Rectal smooth muscle tissue (tissue), 1 donor: ENCODE results near the gene EIF4A3.
A peak's percentile ranks its signal among the peaks of the same experiment; 100 is the strongest.
"Not testable (repeated sequence)": the region's sequence is repeated elsewhere in the genome, so short reads cannot be mapped to it uniquely, and the experiment has no call there.

Source experiments
- H3K27ac ChIP-seq: one replicate; pipeline ENCODE4 v1.7.0; 2013; ENCODE audit warnings: low read depth, low read length, inconsistent platforms
- H3K27me3 ChIP-seq: one replicate; pipeline ENCODE4 v1.7.0; 2013; ENCODE audit warnings: low read length; ENCODE audit not compliant: control insufficient read depth, insufficient read depth
- H3K36me3 ChIP-seq: one replicate; pipeline ENCODE4 v1.7.0; 2013; ENCODE audit warnings: low read length; ENCODE audit not compliant: control insufficient read depth, insufficient read depth
- H3K4me1 ChIP-seq: one replicate; pipeline ENCODE4 v1.7.0; 2013; ENCODE audit warnings: low read length; ENCODE audit not compliant: control insufficient read depth, insufficient read depth
- H3K4me3 ChIP-seq: one replicate; pipeline ENCODE4 v1.7.0; 2013; ENCODE audit warnings: low read length
- H3K9ac ChIP-seq: one replicate; pipeline ENCODE4 v1.7.0; 2013; ENCODE audit warnings: low read length

EIF4A3 gene

GRCh38 chr17:80168371-80168770, 21.4 kb upstream of the EIF4A3 start:
- no peaks in the 10 kb centered on the region for H3K27me3 ChIP-seq
- H3K4me3 ChIP-seq: no peak overlapping the region

DNA sequence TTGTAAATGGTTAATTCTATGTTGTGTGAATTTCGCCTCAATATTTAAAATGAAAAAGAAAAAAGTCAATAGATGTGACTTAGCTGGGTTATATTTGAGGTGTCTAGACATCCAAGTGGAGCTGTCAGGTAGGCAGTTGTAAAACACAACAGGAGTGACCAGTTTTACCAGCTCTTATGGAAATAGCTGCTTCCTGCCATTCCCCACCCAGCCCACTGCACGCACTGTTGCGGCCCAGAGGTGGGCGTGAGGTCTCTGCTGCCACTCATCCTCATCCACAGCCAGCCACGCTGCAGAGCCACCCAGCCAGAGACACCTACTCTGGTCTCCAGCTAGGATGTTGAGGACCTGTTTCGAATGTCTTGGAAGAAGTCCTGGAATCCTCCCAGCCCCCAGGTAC, 19.5 kb upstream of the EIF4A3 start:
- no peak overlapping the region for H3K4me3 ChIP-seq
- no peaks in the 10 kb centered on the region for H3K36me3 ChIP-seq
- H3K9ac ChIP-seq: no peak overlapping the region
- no peaks in the 10 kb centered on the region for H3K4me1 ChIP-seq
- H3K27ac ChIP-seq: no peak overlapping the region
- no peaks in the 10 kb centered on the region for H3K27me3 ChIP-seq

More at GRCh38 chr17:80168371-80168770, 21.4 kb upstream of the EIF4A3 start:
- H3K36me3 ChIP-seq: no peaks in the 10 kb centered on the region
- no peaks in the 10 kb centered on the region for H3K4me1 ChIP-seq
- H3K9ac ChIP-seq: no peak overlapping the region
- H3K27ac ChIP-seq: no peak overlapping the region

- H3K27ac ChIP-seq: no peak overlapping the region
- H3K4me3 ChIP-seq: no peak overlapping the region
- H3K9ac ChIP-seq: no peak overlapping the region
- no peaks in the 10 kb centered on the region for H3K4me1 ChIP-seq
- H3K27me3 ChIP-seq: no peaks in the 10 kb centered on the region
- no peaks in the 10 kb centered on the region for H3K36me3 ChIP-seq
Measured at GRCh38 chr17:80164185-80164584, 17.3 kb upstream of the EIF4A3 start.

GRCh38 chr17:80163336-80163735, 16.4 kb upstream of the EIF4A3 start:
- no peak overlapping the region for H3K9ac ChIP-seq
- no peaks in the 10 kb centered on the region for H3K27me3 ChIP-seq
- no peaks in the 10 kb centered on the region for H3K4me1 ChIP-seq
- no peaks in the 10 kb centered on the region for H3K36me3 ChIP-seq
- H3K27ac ChIP-seq: no peak overlapping the region
- no peak overlapping the region for H3K4me3 ChIP-seq

GRCh38 chr17:80160536-80160935, 13.6 kb upstream of the EIF4A3 start:
- Histone ChIP-seq H3K27me3 (no peaks in the 10 kb centered on the region), H3K4me3 (no peak overlapping the region), H3K9ac (no peak overlapping the region), H3K36me3 (no peaks in the 10 kb centered on the region), H3K27ac (no peak overlapping the region), H3K4me1 (no peaks in the 10 kb centered on the region)

- Histone ChIP-seq H3K4me3 (no peak overlapping the region), H3K27ac (no peak overlapping the region), H3K9ac (no peak overlapping the region), H3K4me1 (no peaks in the 10 kb centered on the region), H3K27me3 (no peaks in the 10 kb centered on the region), H3K36me3 (no peaks in the 10 kb centered on the region)
Measured at GRCh38 chr17:80158846-80159245, 11.9 kb upstream of the EIF4A3 start.

DNA sequence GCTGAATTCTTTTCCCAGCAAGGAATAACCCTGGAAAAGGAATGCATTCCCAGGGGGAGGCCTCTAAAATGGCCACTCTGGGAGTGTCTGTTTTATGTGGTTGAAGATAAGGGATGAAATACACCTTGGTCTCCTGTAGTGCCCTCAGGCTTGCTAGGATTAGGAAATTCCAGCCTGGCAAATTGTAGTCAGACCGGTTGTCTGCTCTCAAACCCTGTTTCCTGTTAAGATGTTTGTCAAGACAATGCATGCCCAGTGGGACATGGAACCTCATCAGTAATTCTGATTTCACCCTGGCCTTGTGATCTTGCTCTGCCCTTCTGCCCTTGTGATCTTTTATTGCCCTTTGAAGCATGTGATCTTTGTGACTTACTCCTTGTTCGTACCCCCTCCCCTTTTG, 8.7 kb upstream of the EIF4A3 start:
- not testable (repeated sequence) for H3K36me3 ChIP-seq, H3K27ac ChIP-seq, H3K9ac ChIP-seq, H3K4me1 ChIP-seq, H3K27me3 ChIP-seq, H3K4me3 ChIP-seq

DNA sequence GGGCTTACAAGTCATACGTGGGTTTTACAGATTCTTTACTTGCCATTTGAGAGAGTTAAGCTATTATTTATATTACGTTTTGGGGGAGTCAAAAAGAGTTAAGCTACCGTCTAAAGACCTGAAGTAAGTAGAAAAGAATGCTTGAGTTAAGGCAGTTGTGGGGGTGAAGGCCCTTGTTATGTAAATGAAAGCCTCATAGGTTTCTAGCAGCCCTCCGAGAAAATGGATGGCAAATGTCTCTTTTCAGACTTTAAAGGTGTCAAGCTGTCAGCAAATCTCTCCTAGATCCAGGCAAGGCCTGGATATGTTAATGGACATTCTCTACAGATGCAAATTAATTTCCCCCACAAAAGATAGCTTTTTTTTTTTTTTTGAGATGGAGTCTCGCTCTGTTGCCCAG, 7.2 kb upstream of the EIF4A3 start:
- H3K27ac ChIP-seq: no peak overlapping the region
- no peaks in the 10 kb centered on the region for H3K36me3 ChIP-seq
- H3K4me1 ChIP-seq: no peaks in the 10 kb centered on the region
- H3K4me3 ChIP-seq: no peak overlapping the region
- no peak overlapping the region for H3K9ac ChIP-seq
- no peaks in the 10 kb centered on the region for H3K27me3 ChIP-seq

DNA sequence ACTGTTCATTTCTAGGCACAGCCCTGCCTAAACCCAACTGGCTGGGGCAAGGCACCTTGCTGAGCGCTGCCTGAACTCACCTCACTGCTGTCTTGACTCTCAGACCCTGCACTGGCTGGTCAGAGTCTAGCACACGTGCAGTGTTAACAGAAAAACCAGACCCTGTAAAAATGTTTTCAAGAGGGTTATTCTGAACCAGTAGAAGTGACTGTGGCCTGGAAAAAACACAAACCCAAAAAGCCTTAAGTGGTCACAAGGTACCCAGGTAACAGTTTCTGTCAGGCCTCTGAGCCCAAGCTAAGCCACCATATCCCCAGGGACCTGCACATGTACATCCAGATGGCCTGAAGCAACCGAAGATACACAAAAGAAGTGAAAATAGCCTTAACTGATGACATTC, 6.1 kb upstream of the EIF4A3 start:
- peaks cover 2% of the 10 kb centered on the region for H3K4me1 ChIP-seq
- H3K9ac ChIP-seq: no peak overlapping the region
- H3K36me3 ChIP-seq: no peaks in the 10 kb centered on the region
- no peaks in the 10 kb centered on the region for H3K27me3 ChIP-seq
- H3K4me3 ChIP-seq: no peak overlapping the region
- no peak overlapping the region for H3K27ac ChIP-seq

GRCh38 chr17:80152081-80152702, 5.3 kb upstream of the EIF4A3 start:
- Histone ChIP-seq H3K27ac (no peak overlapping the region), H3K36me3 (no peaks in the 10 kb centered on the region), H3K4me1 (peaks cover 4% of the 10 kb centered on the region), H3K27me3 (no peaks in the 10 kb centered on the region), H3K4me3 (no peak overlapping the region), H3K9ac (no peak overlapping the region)

DNA sequence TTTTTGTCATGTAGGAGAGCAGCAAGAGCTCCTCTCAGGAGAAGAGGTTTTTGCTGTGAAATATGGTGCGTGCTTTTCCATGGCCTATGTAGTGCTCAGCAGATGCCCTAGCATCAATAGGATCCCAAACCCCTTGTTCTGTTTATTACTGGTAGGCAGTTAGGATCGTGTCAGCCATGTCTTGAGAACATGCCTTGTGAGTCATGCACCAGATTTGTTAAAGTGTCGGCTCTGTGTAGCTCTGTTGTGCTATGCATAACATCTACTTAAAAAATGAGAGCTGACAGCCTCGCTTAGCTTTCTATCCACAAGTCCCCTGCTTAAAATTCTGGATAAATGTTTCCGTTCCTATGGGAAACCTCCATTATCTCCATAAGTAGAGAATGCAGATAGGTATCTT, 4.4 kb upstream of the EIF4A3 start:
- no peak overlapping the region for H3K9ac ChIP-seq
- H3K27ac ChIP-seq: no peak overlapping the region
- H3K4me3 ChIP-seq: no peak overlapping the region
- H3K36me3 ChIP-seq: no peaks in the 10 kb centered on the region
- H3K27me3 ChIP-seq: no peaks in the 10 kb centered on the region
- H3K4me1 ChIP-seq: peaks cover 4% of the 10 kb centered on the region

DNA sequence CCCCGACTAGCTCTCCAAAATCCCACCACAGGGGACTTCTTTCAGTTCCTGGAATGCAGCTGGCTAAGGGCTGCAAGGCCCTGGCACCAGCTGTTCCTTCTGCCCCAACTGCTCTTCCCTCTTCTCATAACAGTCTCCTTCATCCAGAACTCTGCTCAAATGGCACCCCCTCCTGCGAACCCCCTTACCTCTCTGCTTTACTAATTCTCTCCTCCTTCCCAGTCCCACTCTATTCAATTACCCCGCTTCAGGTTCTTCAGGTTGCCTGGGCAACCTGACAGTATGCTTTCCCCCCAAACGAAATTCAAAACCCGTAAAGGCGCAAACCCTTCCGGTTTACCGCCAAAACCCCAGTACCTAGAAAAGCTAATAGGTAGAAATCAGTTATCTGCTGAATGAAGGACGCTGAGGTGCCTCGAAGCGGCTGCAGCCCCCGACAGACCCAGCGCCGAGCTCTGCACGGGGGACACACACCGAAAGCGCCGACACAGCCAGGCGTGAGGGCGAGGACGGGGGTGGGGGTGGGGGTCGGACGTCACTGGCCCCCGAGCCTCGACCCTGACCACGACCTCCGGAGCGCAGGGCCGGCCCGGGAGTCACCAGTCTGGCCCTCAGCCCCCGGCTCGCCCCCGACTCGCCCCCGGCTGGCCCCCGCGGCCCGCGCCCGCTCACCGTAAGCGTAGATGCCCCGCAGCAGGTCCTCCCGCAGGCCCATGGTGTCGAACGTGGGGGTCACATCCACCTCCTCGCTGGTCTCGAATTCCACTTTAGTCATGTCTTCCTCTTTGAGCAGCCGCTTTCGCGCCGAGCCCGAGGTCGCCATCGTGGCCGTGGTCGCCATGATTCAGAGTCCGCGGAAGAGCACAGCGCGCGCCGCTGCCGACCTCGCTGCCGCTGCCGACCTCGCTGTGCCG, 550 bp downstream of the EIF4A3 start:
- H3K27me3 ChIP-seq: no peaks in the 10 kb centered on the region
- peaks cover 22% of the 10 kb centered on the region for H3K36me3 ChIP-seq
- peaks cover 7% of the 10 kb centered on the region for H3K4me1 ChIP-seq
- H3K4me3 ChIP-seq: peak overlapping the region; percentile 98
- H3K27ac ChIP-seq: peak overlapping the region; percentile 88
- peak overlapping the region; percentile 90 for H3K9ac ChIP-seq
